ENCODE data around the gene TMEM151B. TPM values are rescaled to one million over a fixed set of nuclear protein-coding genes. Genes with fewer than 3 reads are reported as not detected.

The TMEM151B gene
- total and polyA plus RNA-seq, 2 of the 13 experiments (the other 11 are each of a cell fraction or from before 2014, with no cell fraction given), result not detected

GRCh38 chr6:44275271-44275748 is 5.1 kb downstream of the TMEM151B start (continued):
- TF ChIP-seq ZNF446 (CRISPR knock-in tag; IDR thresholded peaks at IDR 0.05), result peak; percentile 44; the same call in 1 of the 2 replicates
- no peak for TF ChIP-seq ZNF550 (CRISPR knock-in tag; IDR thresholded peaks at IDR 0.05; ENCODE audit: borderline replicate concordance)
- TF ChIP-seq SAFB2 (CRISPR knock-in tag; IDR thresholded peaks at IDR 0.05; ENCODE audit: borderline replicate concordance, low read depth), result no peak
- TF ChIP-seq YEATS2 (CRISPR knock-in tag; IDR thresholded peaks at IDR 0.05; ENCODE audit: borderline replicate concordance), result no peak
- TF ChIP-seq RCOR2 (CRISPR knock-in tag; IDR thresholded peaks at IDR 0.05), result no peak
- no peak for TF ChIP-seq ZFAT (CRISPR knock-in tag; conservative IDR thresholded peaks at IDR 0.05)
- TF ChIP-seq ARID2 (CRISPR knock-in tag; IDR thresholded peaks at IDR 0.05; ENCODE audit: borderline replicate concordance), result no peak
- TF ChIP-seq RAD21 (CRISPR knock-in tag; IDR thresholded peaks at IDR 0.05), result no peak
- no peak for TF ChIP-seq THAP7 (CRISPR knock-in tag; IDR thresholded peaks at IDR 0.05)
- no peak for TF ChIP-seq MYC (CRISPR knock-in tag; IDR thresholded peaks at IDR 0.05; ENCODE audit: borderline replicate concordance)
- TF ChIP-seq ZFP90 (CRISPR knock-in tag; IDR thresholded peaks at IDR 0.05; ENCODE audit: borderline replicate concordance), result no peak
- TF ChIP-seq CREM (IDR thresholded peaks at IDR 0.05), result no peak
- no peak for TF ChIP-seq CREM (CRISPR knock-in tag; IDR thresholded peaks at IDR 0.05)
- no peak for TF ChIP-seq EEA1 (CRISPR knock-in tag; IDR thresholded peaks at IDR 0.05; ENCODE audit: borderline replicate concordance)
- peak; percentile 5; the same call in 1 of the 2 replicates for TF ChIP-seq ZHX1 (CRISPR knock-in tag; IDR thresholded peaks at IDR 0.05; ENCODE audit: low read depth)
- TF ChIP-seq RAD51 (IDR thresholded peaks at IDR 0.05; ENCODE audit: borderline replicate concordance), result no peak
- TF ChIP-seq SRSF1 (optimal IDR thresholded peaks at IDR 0.05; ENCODE audit: low read depth, low read length), result no peak
- no peak for TF ChIP-seq PBX3 (CRISPR knock-in tag; IDR thresholded peaks at IDR 0.05; ENCODE audit: borderline replicate concordance)
- no peak for TF ChIP-seq ZNF644 (CRISPR knock-in tag; IDR thresholded peaks at IDR 0.05; ENCODE audit: low read depth)
- no peak for TF ChIP-seq SMYD3 (CRISPR knock-in tag; IDR thresholded peaks at IDR 0.05)
- 0 out of 2 replicates have a peak, but pooled peaks have one; percentile 16 for TF ChIP-seq ZNF891 (CRISPR knock-in tag; IDR thresholded peaks at IDR 0.05)
- TF ChIP-seq SMAD3 (CRISPR knock-in tag; IDR thresholded peaks at IDR 0.05), result no peak
- TF ChIP-seq SPEN (CRISPR knock-in tag; IDR thresholded peaks at IDR 0.05; ENCODE audit: low read depth), result no peak
- TF ChIP-seq ZFP82 (CRISPR knock-in tag; IDR thresholded peaks at IDR 0.05; ENCODE audit: borderline replicate concordance), result no peak
- 0 out of 2 replicates have a peak, but pooled peaks have one; percentile 37 for TF ChIP-seq GABPB1 (CRISPR knock-in tag; IDR thresholded peaks at IDR 0.05)

Measured in HepG2 (cell line).